ENCODE data around the gene CRIP2.

Gene CRIP2

DNA sequence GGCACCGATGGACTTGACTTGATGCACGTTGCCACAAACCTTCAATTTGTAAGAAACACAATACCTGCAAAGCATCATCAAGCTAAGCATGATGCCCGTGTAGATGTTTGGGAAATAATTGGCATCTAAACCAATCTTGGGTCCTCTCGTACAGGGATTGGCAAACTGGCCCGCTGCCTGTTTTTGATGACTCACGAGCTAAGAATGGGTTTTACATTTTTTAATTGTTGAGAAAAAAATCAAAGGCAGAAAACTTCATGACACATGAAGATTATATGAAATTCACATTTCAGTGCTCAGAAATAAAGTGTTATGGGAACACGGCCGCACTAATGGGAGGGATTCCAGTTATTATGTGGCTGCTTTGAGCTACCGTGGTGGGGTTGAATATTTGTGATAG lies 44.1 kb upstream of the CRIP2 start:
- no peak for TF ChIP-seq SP1 (IDR thresholded peaks at IDR 0.05)
- no peak for TF ChIP-seq FOXM1 (IDR thresholded peaks at IDR 0.05; ENCODE audit: borderline replicate concordance)
- no peak for TF ChIP-seq ZNF384 (IDR thresholded peaks at IDR 0.05)
- TF ChIP-seq FOXA1 (IDR thresholded peaks at IDR 0.05): no peak
- TF ChIP-seq LEF1 (IDR thresholded peaks at IDR 0.05; ENCODE audit: borderline replicate concordance): no peak
- TF ChIP-seq ARNT (IDR thresholded peaks at IDR 0.05): no peak
- TF ChIP-seq CTBP1 (IDR thresholded peaks at IDR 0.05; ENCODE audit: borderline replicate concordance): no peak
- TF ChIP-seq FOXK2 (IDR thresholded peaks at IDR 0.05): no peak
- TF ChIP-seq TARDBP (IDR thresholded peaks at IDR 0.05): no peak
- no peak for TF ChIP-seq NFRKB (IDR thresholded peaks at IDR 0.05)
- TF ChIP-seq ELF4 (IDR thresholded peaks at IDR 0.05): no peak
- no peak for DNase-seq (ENCODE audit: extremely low spot score)
- CTCF ChIA-PET: no interaction called here
- POLR2A ChIA-PET: no interaction called here

DNA sequence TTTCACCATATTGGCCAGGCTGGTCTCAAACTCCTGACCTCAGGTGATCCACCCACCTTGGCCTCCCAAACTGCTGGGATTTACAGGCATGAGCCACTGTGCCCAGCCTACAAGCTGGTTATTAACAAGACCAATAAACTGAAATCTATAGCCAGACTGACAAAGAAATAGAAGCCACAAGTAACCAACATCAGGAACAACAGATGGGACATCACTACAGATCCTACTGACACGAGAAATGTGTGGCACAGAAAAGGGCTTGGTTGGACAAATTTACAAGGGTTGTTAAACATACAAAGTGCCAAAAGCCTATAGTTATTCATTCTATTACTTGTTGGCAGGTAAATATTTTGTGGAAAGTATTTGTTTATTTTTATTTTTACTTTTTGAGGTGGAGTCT lies 43.4 kb upstream of the CRIP2 start:
- ChIA-PET CTCF (no interaction called here), POLR2A (no interaction called here)

DNA sequence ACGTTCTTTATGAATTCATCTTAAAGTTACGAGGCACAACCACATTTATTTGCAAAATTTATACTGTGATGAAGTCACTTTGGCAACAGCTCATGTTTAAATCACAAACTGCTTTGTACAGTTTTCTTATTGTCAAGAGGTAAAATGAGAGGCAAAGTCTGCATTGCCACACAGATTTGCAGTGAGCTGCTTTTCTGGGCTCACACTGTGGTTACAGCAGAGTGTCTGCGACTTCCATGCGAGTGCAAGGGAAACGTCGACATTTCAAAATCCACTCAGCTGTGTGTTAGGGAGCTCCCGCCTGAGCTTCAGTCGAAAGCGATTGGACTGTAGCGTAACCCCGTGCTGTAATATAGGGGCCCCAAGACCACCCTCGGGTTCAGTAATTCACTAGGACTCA lies 42.0 kb upstream of the CRIP2 start:
- no peak for TF ChIP-seq TARDBP (IDR thresholded peaks at IDR 0.05)
- TF ChIP-seq L3MBTL2 (conservative IDR thresholded peaks at IDR 0.05): no peak
- no peak for TF ChIP-seq ELF4 (IDR thresholded peaks at IDR 0.05)
- TF ChIP-seq ZNF384 (IDR thresholded peaks at IDR 0.05): no peak
- TF ChIP-seq HDGF (IDR thresholded peaks at IDR 0.05; ENCODE audit: borderline replicate concordance): no peak
- TF ChIP-seq FOXM1 (IDR thresholded peaks at IDR 0.05; ENCODE audit: borderline replicate concordance): no peak
- no peak for TF ChIP-seq SP1 (IDR thresholded peaks at IDR 0.05)
- TF ChIP-seq ARNT (IDR thresholded peaks at IDR 0.05): no peak
- TF ChIP-seq SUZ12 (IDR thresholded peaks at IDR 0.05): no peak
- TF ChIP-seq NFRKB (IDR thresholded peaks at IDR 0.05): no peak
- no peak for TF ChIP-seq CTBP1 (IDR thresholded peaks at IDR 0.05; ENCODE audit: borderline replicate concordance)
- TF ChIP-seq FOXK2 (IDR thresholded peaks at IDR 0.05): no peak
- no peak for TF ChIP-seq LEF1 (IDR thresholded peaks at IDR 0.05; ENCODE audit: borderline replicate concordance)
- TF ChIP-seq, protein P1, sequence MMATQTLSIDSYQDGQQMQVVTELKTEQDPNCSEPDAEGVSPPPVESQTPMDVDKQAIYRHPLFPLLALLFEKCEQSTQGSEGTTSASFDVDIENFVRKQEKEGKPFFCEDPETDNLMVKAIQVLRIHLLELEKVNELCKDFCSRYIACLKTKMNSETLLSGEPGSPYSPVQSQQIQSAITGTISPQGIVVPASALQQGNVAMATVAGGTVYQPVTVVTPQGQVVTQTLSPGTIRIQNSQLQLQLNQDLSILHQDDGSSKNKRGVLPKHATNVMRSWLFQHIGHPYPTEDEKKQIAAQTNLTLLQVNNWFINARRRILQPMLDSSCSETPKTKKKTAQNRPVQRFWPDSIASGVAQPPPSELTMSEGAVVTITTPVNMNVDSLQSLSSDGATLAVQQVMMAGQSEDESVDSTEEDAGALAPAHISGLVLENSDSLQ (IDR thresholded peaks at IDR 0.05): no peak
- TF ChIP-seq BHLHE40 (IDR thresholded peaks at IDR 0.05; ENCODE audit: borderline replicate concordance): no peak
- TF ChIP-seq FOXA1 (IDR thresholded peaks at IDR 0.05): no peak
- CTCF ChIA-PET: no interaction called here
- no peak for DNase-seq (ENCODE audit: extremely low spot score)
- POLR2A ChIA-PET: no interaction called here

More for the DNA sequence above, 43.4 kb upstream of the CRIP2 start:
- DNase-seq (ENCODE audit: extremely low spot score): no peak
- TF ChIP-seq SUZ12 (IDR thresholded peaks at IDR 0.05) (no peak), ARNT (IDR thresholded peaks at IDR 0.05) (no peak), HDGF (IDR thresholded peaks at IDR 0.05; ENCODE audit: borderline replicate concordance) (no peak), ZNF384 (IDR thresholded peaks at IDR 0.05) (no peak), NFRKB (IDR thresholded peaks at IDR 0.05) (no peak)

DNA sequence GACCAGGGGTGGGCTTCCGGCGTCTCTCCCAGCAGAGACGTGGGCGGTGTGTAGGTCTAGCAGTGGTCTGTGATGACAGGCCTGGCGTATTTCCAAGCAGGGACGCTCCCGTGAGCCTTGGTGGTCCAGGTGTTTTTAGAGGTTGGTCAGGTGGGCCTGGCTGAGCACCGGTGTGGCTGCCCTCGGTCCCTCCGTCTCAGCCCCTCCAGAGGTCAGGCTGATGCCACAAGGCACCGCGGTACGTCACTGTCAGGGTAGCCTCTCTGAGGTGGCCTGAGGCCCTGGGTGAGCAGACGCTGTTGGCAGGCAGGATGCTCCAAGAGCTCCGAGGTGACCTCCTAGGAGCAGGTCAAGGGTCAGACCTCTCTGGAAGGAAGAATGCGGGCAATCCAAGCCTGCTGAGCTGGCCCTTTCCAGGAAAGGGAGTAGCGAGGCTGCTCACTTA lies 41.4 kb upstream of the CRIP2 start:
- no peak for TF ChIP-seq NFRKB (IDR thresholded peaks at IDR 0.05)
- TF ChIP-seq CTBP1 (IDR thresholded peaks at IDR 0.05; ENCODE audit: borderline replicate concordance): no peak
- no peak for TF ChIP-seq FOXM1 (IDR thresholded peaks at IDR 0.05; ENCODE audit: borderline replicate concordance)
- TF ChIP-seq SUZ12 (IDR thresholded peaks at IDR 0.05): no peak
- TF ChIP-seq BHLHE40 (IDR thresholded peaks at IDR 0.05; ENCODE audit: borderline replicate concordance): no peak
- no peak for TF ChIP-seq SP1 (IDR thresholded peaks at IDR 0.05)
- TF ChIP-seq TARDBP (IDR thresholded peaks at IDR 0.05): no peak
- no peak for TF ChIP-seq LEF1 (IDR thresholded peaks at IDR 0.05; ENCODE audit: borderline replicate concordance)
- no peak for TF ChIP-seq ARNT (IDR thresholded peaks at IDR 0.05)
- no peak for TF ChIP-seq FOXK2 (IDR thresholded peaks at IDR 0.05)
- TF ChIP-seq HDGF (IDR thresholded peaks at IDR 0.05; ENCODE audit: borderline replicate concordance): no peak
- TF ChIP-seq, protein P1 (IDR thresholded peaks at IDR 0.05): no peak
- TF ChIP-seq L3MBTL2 (conservative IDR thresholded peaks at IDR 0.05): no peak
- ChIA-PET POLR2A (no interaction called here), CTCF (no interaction called here)

DNA sequence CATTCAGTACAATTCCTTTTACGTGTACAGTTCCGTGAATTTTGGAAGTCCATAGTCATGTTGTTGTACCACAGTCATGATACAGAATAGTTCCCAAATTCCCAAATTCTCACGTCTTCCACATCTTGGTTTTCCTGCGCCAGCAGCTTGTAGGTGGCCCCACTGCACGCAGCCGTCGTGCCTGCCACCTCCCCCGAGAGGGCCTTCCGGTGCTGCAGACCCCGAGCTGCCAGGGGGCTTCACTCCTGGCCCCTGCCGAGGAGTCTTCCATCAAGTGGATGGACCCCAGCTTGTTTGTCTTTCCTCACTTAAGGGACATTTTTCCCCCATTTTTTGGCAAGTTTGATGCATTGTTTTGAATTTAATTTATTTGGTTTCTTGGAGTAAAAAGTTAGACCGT lies 38.2 kb upstream of the CRIP2 start:
- POLR2A ChIA-PET: no interaction called here
- CTCF ChIA-PET: no interaction called here
- TF ChIP-seq FOXA1 (IDR thresholded peaks at IDR 0.05) (no peak), SP1 (IDR thresholded peaks at IDR 0.05) (no peak), ARNT (IDR thresholded peaks at IDR 0.05) (no peak), FOXK2 (IDR thresholded peaks at IDR 0.05) (no peak), L3MBTL2 (conservative IDR thresholded peaks at IDR 0.05) (no peak), TARDBP (IDR thresholded peaks at IDR 0.05) (no peak), HDGF (IDR thresholded peaks at IDR 0.05; ENCODE audit: borderline replicate concordance) (no peak), CTBP1 (IDR thresholded peaks at IDR 0.05; ENCODE audit: borderline replicate concordance) (no peak), ZNF384 (IDR thresholded peaks at IDR 0.05) (no peak)
- TF ChIP-seq, protein P1 (IDR thresholded peaks at IDR 0.05): no peak
- DNase-seq (ENCODE audit: extremely low spot score): no peak

More for the DNA sequence above, 41.4 kb upstream of the CRIP2 start:
- DNase-seq (ENCODE audit: extremely low spot score): no peak

DNA sequence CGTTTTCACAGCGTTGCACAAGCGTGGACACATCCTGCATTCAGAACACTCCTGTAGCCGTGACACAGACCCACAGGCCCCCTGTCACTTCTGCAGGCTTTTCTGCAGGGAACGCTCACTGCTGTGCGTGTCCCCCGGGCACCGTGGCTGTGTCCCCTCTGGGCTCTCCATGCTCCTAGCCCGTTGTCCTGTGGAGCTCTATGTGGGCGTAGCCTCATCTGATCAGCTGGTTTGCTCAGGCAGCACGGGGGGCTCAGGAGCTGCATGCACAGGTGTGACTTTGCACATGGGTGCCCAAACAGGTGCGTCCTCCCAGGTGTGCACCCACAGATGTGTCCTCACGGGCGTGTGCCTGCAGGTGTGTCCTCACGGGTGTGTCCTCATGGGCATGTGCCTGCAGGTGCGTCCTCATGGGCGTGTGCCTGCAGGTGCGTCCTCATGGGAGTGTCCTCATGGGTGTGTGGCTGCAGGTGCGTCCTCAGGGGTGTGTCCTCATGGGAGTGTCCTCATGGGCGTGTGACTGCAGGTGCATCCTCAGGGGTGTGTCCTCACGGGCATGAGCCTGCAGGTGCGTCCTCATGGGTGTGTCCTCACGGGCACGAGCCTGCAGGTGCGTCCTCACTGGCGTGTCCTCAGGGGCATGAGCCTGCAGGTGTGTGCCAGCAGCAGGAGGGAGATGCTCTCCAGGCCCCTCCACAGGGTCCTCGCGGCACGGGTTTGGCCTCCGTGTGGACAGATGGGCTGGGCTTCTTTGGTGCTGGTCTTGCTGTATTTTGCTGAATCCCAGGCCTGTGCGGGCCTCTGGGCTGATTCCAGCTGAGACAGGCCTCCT lies 37.5 kb upstream of the CRIP2 start:
- no peak for TF ChIP-seq CTBP1 (IDR thresholded peaks at IDR 0.05; ENCODE audit: borderline replicate concordance)
- no peak for TF ChIP-seq NFRKB (IDR thresholded peaks at IDR 0.05)
- TF ChIP-seq FOXK2 (IDR thresholded peaks at IDR 0.05): no peak
- no peak for TF ChIP-seq SP1 (IDR thresholded peaks at IDR 0.05)
- no peak for TF ChIP-seq ARNT (IDR thresholded peaks at IDR 0.05)
- TF ChIP-seq HDGF (IDR thresholded peaks at IDR 0.05; ENCODE audit: borderline replicate concordance): no peak
- no peak for TF ChIP-seq LEF1 (IDR thresholded peaks at IDR 0.05; ENCODE audit: borderline replicate concordance)
- TF ChIP-seq TARDBP (IDR thresholded peaks at IDR 0.05): no peak
- TF ChIP-seq FOXA1 (IDR thresholded peaks at IDR 0.05): no peak
- no peak for DNase-seq (ENCODE audit: extremely low spot score)
- CTCF ChIA-PET: no interaction called here
- POLR2A ChIA-PET: no interaction called here

All from HEK293T (cell line).